Tibial artery (tissue), 4 donors: ENCODE measurements around the gene EPN3.
A peak's percentile ranks its signal among the peaks of the same experiment; 100 is the strongest.

Source experiments
- DNase-seq, 2 donors: peaks; one replicate each; pipeline ENCODE4 v3.0.0-alpha.2; 2019
- H3K27ac ChIP-seq, 2 donors: fragments of 200-600 bp; sonication (generic) in 1 of 2; 1 replicate in 1 of 2; 2 replicates in 1 of 2; pipeline ENCODE4 v1.5.1; 2018 to 2019; ENCODE audit warnings: mild to moderate bottlenecking in 1 of 2
- H3K27me3 ChIP-seq, 2 donors: fragments of 200-600 bp; sonication (generic) in 1 of 2; one replicate each; pipeline versions ENCODE4 v1.5.1 to v1.6.0; 2016 to 2019
- H3K36me3 ChIP-seq, 3 donors: fragments of 200-600 bp; sonication (generic) in 2 of 3; one replicate each; pipeline ENCODE4 v1.5.1; 2016 to 2019; ENCODE audit warnings: mild to moderate bottlenecking in 2 of 3
- H3K4me1 ChIP-seq, 4 donors: fragments of 200-600 bp; sonication (generic) in 2 of 4; 1 replicate in 3 of 4; 2 replicates in 1 of 4; pipeline ENCODE4 v1.5.1; 2016 to 2019
- H3K4me3 ChIP-seq, 2 donors: fragments of 200-600 bp; sonication (generic) in 1 of 2; 1 replicate in 1 of 2; 2 replicates in 1 of 2; pipeline ENCODE4 v1.5.1; 2018 to 2019; ENCODE audit warnings: mild to moderate bottlenecking in 2 of 2
- H3K9me3 ChIP-seq, 3 donors: fragments of 200-600 bp; sonication (generic) in 1 of 3; one replicate each; pipeline ENCODE4 v1.5.1; 2016 to 2019
- CTCF ChIP-seq, 2 experiments: fragments of 200-600 bp in 1 of 2; fragments of 450-650 bp in 1 of 2; IDR thresholded peaks; one replicate each; pipeline ENCODE4 v1.5.1; 2017 to 2019; ENCODE audit warnings: antibody characterized with exemption in 2 of 2, mild to moderate bottlenecking in 1 of 2, moderate library complexity in 1 of 2
- intact Hi-C: fragments of 100-400 bp; cut with DNase I; formaldehyde crosslinking; loops from one replicate; pipeline ENCODE4 v1.15.0; 2023; ENCODE audit warnings: low total_unique reads

Gene EPN3

GRCh38 chr17:50558091-50558490 lies 25.6 kb downstream of the EPN3 start:
- Histone ChIP-seq H3K9me3 (no peaks in the 10 kb centered on the region), H3K4me3 (no peak overlapping the region), H3K27me3 (peaks cover 11 to 65% of the 10 kb centered on the region in 2 donors), H3K27ac (no peak overlapping the region), H3K36me3 (peaks cover 8 to 25% (median 11%) of the 10 kb centered on the region in 3 donors), H3K4me1 (peaks cover 10 to 46% (median 37%) of the 10 kb centered on the region in 4 donors)
- intact Hi-C loops: no loop called here
- no peak for TF ChIP-seq CTCF (IDR thresholded peaks at IDR 0.05)
- no peak for DNase-seq

- H3K4me3 ChIP-seq: peak overlapping the region in 1 of 2 donors; percentile 67
- peaks cover 10 to 47% (median 39%) of the 10 kb centered on the region in 4 donors for H3K4me1 ChIP-seq
- H3K36me3 ChIP-seq: peaks cover 8 to 25% (median 11%) of the 10 kb centered on the region in 3 donors
- H3K9me3 ChIP-seq: no peaks in the 10 kb centered on the region
- TF ChIP-seq CTCF (IDR thresholded peaks at IDR 0.05): no peak
- no peak overlapping the region for H3K27ac ChIP-seq
- H3K27me3 ChIP-seq: peaks cover 11 to 69% of the 10 kb centered on the region in 2 donors
- no peak for DNase-seq
- intact Hi-C loops: no loop called here
Observed at GRCh38 chr17:50558581-50558940, 26.0 kb downstream of the EPN3 start.

DNA sequence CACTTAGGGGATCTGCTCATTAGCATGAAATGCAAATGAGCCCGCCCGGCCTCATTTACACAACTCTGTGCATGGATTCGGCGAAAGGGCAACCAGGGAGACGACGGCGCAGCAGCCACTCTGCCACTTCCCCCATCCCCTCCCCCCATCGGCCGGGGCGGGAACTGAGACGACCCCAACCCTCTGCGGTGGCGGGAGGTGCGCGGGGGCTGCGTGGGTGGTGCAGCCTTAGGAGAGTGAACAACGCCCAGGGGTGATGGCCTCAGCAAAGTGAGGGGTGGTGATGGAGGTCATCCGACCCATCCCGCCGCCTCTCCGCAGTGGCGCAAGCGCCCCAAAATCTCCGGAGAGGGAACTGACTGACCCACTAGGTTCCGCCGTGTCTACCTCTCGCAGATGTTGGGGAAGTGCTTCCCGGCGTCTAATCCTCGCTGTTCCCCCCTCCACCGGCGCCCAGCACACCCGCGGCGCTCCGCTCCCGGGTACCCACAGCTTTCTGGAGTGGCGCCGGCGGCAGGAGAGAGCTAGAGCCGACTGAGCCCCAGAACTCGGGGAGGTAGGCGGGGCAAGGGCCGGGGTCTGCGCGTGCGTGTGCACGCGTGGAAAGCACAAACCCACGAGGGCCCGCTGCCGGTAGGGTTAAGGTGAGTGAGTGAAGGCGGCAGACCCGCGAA lies 26.5 kb downstream of the EPN3 start:
- peaks cover 8 to 25% (median 11%) of the 10 kb centered on the region in 3 donors for H3K36me3 ChIP-seq
- no peak overlapping the region for H3K27ac ChIP-seq
- H3K4me3 ChIP-seq: peak overlapping the region in 1 of 2 donors; percentile 67
- TF ChIP-seq CTCF (IDR thresholded peaks at IDR 0.05): no peak
- intact Hi-C loops: no loop called here
- no peaks in the 10 kb centered on the region for H3K9me3 ChIP-seq
- DNase-seq: no peak
- H3K27me3 ChIP-seq: peaks cover 11 to 69% of the 10 kb centered on the region in 2 donors
- H3K4me1 ChIP-seq: peaks cover 10 to 53% (median 43%) of the 10 kb centered on the region in 4 donors

DNA sequence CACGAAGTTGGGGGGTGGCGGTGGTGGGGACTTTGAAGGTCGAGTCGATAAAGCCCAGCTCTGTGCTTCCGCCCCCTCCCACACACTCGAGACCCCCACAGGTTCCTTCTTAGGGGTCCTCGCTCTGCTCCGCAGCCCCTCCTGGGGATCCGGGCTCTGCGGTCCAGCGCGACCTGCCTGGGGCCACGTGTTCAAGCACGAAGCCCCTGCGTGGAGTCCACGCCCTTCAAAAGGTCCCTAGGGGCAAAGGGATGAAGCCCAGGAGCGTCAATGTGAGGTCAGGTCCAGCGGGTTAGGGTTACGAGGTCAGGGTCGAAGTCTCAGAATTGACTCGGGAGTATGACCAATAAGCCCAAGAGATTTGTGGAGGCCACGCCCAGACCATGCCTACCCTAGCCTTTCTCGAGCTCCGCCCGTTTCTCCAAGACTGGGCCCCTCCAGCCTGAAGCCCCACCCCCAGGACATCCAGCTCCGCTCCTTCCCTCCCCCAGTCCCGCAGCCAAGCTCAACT lies 27.2 kb downstream of the EPN3 start:
- Histone ChIP-seq H3K27ac (no peak overlapping the region), H3K4me3 (peak overlapping the region; percentile 47 to 67), H3K4me1 (peaks cover 10 to 59% (median 50%) of the 10 kb centered on the region in 4 donors), H3K27me3 (peaks cover 11 to 69% of the 10 kb centered on the region in 2 donors), H3K36me3 (peaks cover 8 to 18% (median 11%) of the 10 kb centered on the region in 3 donors), H3K9me3 (no peaks in the 10 kb centered on the region)
- peak; percentile 79 to 83 for DNase-seq
- no peak for TF ChIP-seq CTCF (IDR thresholded peaks at IDR 0.05)
- intact Hi-C loops: no loop called here

- DNase-seq: peak; percentile 91 to 95
- Histone ChIP-seq H3K27me3 (peaks cover 11 to 69% of the 10 kb centered on the region in 2 donors), H3K36me3 (peaks cover 6 to 12% (median 8%) of the 10 kb centered on the region in 3 donors), H3K4me3 (peak within 1 kb of the TSS; percentile 47 to 67), H3K9me3 (no peaks in the 10 kb centered on the region), H3K27ac (peak within 1 kb of the TSS in 1 of 2 donors; percentile 44), H3K4me1 (peaks cover 10 to 65% (median 55%) of the 10 kb centered on the region in 4 donors)
- no peak for TF ChIP-seq CTCF (IDR thresholded peaks at IDR 0.05)
- intact Hi-C loops: no loop called here
Observed at GRCh38 chr17:50560185-50560824, 27.8 kb downstream of the EPN3 start, which contains the start of gene CACNA1G. CACNA1G (plus strand) TSS chr17:50560715; CDS start chr17:50561460, 745 bp downstream.
